Hepatocyte (in vitro differentiated cells): ENCODE measurements around the gene C19orf73.

Source experiments
- CTCF ChIP-seq: fragments of 200-600 bp; sonication (generic); IDR thresholded peaks from 2 replicates; pipeline ENCODE4 v1.5.1; 2016; ENCODE audit warnings: antibody characterized with exemption, mild to moderate bottlenecking; ENCODE audit not compliant: poor library complexity
- EZH2 ChIP-seq: fragments of 200-600 bp; sonication (generic); IDR thresholded peaks from 2 replicates; pipeline ENCODE4 v1.6.1; 2016; ENCODE audit warnings: antibody characterized with exemption, mild to moderate bottlenecking, borderline replicate concordance
- EZH2phosphoT487 ChIP-seq: fragments of 200-600 bp; sonication (generic); IDR thresholded peaks from one replicate; pipeline ENCODE4 v1.6.1; 2018; ENCODE audit warnings: antibody characterized with exemption, mild to moderate bottlenecking, low read depth, moderate library complexity; ENCODE audit not compliant: unreplicated experiment, severe bottlenecking

GRCh38 chr19:49081273-49081672 is 37.7 kb downstream of the C19orf73 start:
- TF ChIP-seq EZH2 (no peak), CTCF (no peak), EZH2phosphoT487 (no peak)
